ENCODE results near the gene LRGUK.

LRGUK gene

DNA sequence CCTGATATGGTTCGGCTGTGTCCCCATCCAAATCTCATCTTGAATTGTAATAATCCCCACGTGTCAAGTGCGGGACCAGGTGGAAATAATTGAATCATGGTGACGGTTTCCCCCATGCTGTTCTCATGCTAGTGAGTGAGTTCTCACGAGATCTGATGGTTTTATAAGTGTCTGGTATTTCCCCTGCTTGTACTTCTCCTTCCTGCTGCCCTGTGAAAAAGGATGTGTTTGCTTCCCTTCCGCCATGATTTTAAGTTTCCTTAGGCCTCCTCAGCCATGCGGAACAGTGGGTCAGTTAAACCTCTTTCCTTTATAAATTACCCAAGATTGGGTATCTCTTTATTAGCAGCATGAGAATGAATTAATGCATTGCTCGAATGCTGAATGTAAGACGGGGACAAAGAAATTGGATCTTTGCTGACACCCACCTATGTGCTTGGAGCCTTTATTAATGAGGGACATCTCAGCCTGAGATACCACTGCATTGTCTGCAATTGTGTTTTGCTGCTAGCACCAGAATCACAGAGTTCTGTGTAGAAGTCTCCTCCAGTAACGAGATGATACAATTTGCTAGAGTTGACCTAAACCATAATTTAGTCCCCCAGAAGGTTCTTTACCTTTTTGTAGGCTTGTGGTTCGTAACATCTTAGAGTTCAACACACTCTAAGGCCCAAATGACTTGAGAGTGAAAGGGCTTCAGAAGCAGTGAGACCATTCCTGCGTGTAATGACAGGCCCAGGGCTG, 160.9 kb downstream of the LRGUK start:
- Histone ChIP-seq H3K9me2 (replicated peaks; ENCODE audit: low read depth, low read length) (no peaks in the 10 kb centered on the region), H3K4me3 (ENCODE audit: low read length, poor library complexity, severe bottlenecking) (no peak overlapping the region), H3K79me2 (ENCODE audit: insufficient read depth, low read length) (no peaks in the 10 kb centered on the region), H3K9ac (ENCODE audit: low read depth, low read length, poor library complexity, severe bottlenecking) (no peak overlapping the region), H3K9me3 (ENCODE audit: insufficient read depth, low read depth, low read length) (no peaks in the 10 kb centered on the region), H3K4me2 (ENCODE audit: low read depth, low read length, poor library complexity, severe bottlenecking) (no peak overlapping the region), H2AFZ (ENCODE audit: low read length) (no peak overlapping the region), H3K36me3 (ENCODE audit: insufficient read depth, low read length) (no peaks in the 10 kb centered on the region), H3F3A (ENCODE audit: low read depth) (no peaks in the 10 kb centered on the region), H3K27me3 (ENCODE audit: insufficient read depth, low read length, poor library complexity, severe bottlenecking) (no peaks in the 10 kb centered on the region), H4K20me1 (ENCODE audit: insufficient read depth, low read length, poor library complexity, severe bottlenecking) (no peaks in the 10 kb centered on the region), H3K4me1 (ENCODE audit: insufficient read depth, low read length, poor library complexity, severe bottlenecking) (no peaks in the 10 kb centered on the region)
- TF ChIP-seq, protein P1, sequence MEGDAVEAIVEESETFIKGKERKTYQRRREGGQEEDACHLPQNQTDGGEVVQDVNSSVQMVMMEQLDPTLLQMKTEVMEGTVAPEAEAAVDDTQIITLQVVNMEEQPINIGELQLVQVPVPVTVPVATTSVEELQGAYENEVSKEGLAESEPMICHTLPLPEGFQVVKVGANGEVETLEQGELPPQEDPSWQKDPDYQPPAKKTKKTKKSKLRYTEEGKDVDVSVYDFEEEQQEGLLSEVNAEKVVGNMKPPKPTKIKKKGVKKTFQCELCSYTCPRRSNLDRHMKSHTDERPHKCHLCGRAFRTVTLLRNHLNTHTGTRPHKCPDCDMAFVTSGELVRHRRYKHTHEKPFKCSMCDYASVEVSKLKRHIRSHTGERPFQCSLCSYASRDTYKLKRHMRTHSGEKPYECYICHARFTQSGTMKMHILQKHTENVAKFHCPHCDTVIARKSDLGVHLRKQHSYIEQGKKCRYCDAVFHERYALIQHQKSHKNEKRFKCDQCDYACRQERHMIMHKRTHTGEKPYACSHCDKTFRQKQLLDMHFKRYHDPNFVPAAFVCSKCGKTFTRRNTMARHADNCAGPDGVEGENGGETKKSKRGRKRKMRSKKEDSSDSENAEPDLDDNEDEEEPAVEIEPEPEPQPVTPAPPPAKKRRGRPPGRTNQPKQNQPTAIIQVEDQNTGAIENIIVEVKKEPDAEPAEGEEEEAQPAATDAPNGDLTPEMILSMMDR (conservative IDR thresholded peaks at IDR 0.05; ENCODE audit: low read length) = no peak

DNA sequence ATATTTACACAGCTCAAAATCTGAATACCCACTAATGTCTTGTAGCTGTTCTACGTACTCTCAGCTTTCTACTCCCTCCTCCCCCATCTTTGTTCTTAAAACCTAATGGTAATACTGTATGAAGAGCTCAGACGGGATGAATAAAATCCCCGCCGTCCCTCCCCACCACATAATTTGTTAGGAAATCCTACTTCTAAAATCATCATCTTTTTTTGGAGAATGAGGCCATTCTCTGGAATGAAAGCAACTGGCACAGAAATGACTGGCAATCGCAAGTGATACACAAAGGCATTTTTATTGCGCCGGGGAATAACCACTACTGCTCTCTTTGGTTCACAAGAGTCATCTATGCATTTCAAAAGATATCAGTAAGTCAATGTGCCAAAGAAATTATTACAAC, 162.3 kb downstream of the LRGUK start:
- Histone ChIP-seq H3K9ac (ENCODE audit: low read depth, low read length, poor library complexity, severe bottlenecking) (no peak overlapping the region), H3K9me2 (replicated peaks; ENCODE audit: low read depth, low read length) (no peaks in the 10 kb centered on the region), H3K27me3 (ENCODE audit: insufficient read depth, low read length, poor library complexity, severe bottlenecking) (no peaks in the 10 kb centered on the region), H4K20me1 (ENCODE audit: insufficient read depth, low read length, poor library complexity, severe bottlenecking) (no peaks in the 10 kb centered on the region), H3K36me3 (ENCODE audit: insufficient read depth, low read length) (peaks cover 4% of the 10 kb centered on the region; the same call in 1 of the 2 replicates), H2AFZ (ENCODE audit: low read length) (no peak overlapping the region), H3F3A (ENCODE audit: low read depth) (no peaks in the 10 kb centered on the region), H3K9me3 (ENCODE audit: insufficient read depth, low read depth, low read length) (no peaks in the 10 kb centered on the region), H3K4me3 (ENCODE audit: low read length, poor library complexity, severe bottlenecking) (no peak overlapping the region), H3K4me1 (ENCODE audit: insufficient read depth, low read length, poor library complexity, severe bottlenecking) (no peaks in the 10 kb centered on the region), H3K4me2 (ENCODE audit: low read depth, low read length, poor library complexity, severe bottlenecking) (no peak overlapping the region), H3K79me2 (ENCODE audit: insufficient read depth, low read length) (no peaks in the 10 kb centered on the region)
- TF ChIP-seq, protein P1 (conservative IDR thresholded peaks at IDR 0.05; ENCODE audit: low read length) = no peak
- TF ChIP-seq EZH2phosphoT487 (IDR thresholded peaks at IDR 0.05; ENCODE audit: borderline replicate concordance) = no peak

DNA sequence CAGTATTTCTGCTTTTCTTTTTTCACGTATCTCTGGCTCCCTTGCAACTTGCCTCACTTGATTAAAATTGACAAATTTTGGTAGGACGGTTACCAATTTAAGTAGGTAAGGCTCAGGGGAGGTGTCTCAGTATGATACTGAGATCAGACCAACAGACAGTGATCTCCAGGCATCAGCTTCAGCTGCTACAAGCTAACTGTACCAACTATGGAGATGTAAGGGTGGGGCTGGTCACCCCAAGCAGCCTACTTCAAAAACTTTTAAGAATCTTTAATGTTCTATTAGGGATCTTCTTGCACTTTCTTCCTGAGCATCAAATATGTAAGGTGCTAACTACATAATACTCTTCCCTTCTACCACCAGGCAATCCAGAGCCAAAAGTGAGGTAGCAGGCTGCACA, 162.7 kb downstream of the LRGUK start:
- no peaks in the 10 kb centered on the region for H3F3A ChIP-seq (ENCODE audit: low read depth)
- H3K9me3 ChIP-seq (ENCODE audit: insufficient read depth, low read depth, low read length) = no peaks in the 10 kb centered on the region
- H4K20me1 ChIP-seq (ENCODE audit: insufficient read depth, low read length, poor library complexity, severe bottlenecking) = no peaks in the 10 kb centered on the region
- H3K79me2 ChIP-seq (ENCODE audit: insufficient read depth, low read length) = no peaks in the 10 kb centered on the region
- TF ChIP-seq EZH2phosphoT487 (IDR thresholded peaks at IDR 0.05; ENCODE audit: borderline replicate concordance) = no peak
- TF ChIP-seq, protein P1 (conservative IDR thresholded peaks at IDR 0.05; ENCODE audit: low read length) = no peak
- H3K27me3 ChIP-seq (ENCODE audit: insufficient read depth, low read length, poor library complexity, severe bottlenecking) = no peaks in the 10 kb centered on the region
- H2AFZ ChIP-seq (ENCODE audit: low read length) = no peak overlapping the region
- H3K4me3 ChIP-seq (ENCODE audit: low read length, poor library complexity, severe bottlenecking) = no peak overlapping the region
- peaks cover 8% of the 10 kb centered on the region; the same call in 1 of the 2 replicates for H3K36me3 ChIP-seq (ENCODE audit: insufficient read depth, low read length)
- no peak overlapping the region for H3K4me2 ChIP-seq (ENCODE audit: low read depth, low read length, poor library complexity, severe bottlenecking)
- no peaks in the 10 kb centered on the region for H3K9me2 ChIP-seq (replicated peaks; ENCODE audit: low read depth, low read length)
- no peak overlapping the region for H3K9ac ChIP-seq (ENCODE audit: low read depth, low read length, poor library complexity, severe bottlenecking)
- H3K4me1 ChIP-seq (ENCODE audit: insufficient read depth, low read length, poor library complexity, severe bottlenecking) = no peaks in the 10 kb centered on the region
